Panc1 (cell line): ENCODE data around the gene ACACA. TPM values are rescaled to one million over a fixed set of nuclear protein-coding genes. Genes with fewer than 3 reads are reported as not detected.

ENCODE experiments used
- ATAC-seq: fragments of 200-7000 bp; cut with Tn5 transposase; 2 replicates; pipeline ENCODE4 v1.9.1; 2020; ENCODE audit warnings: mild to moderate bottlenecking, moderate library complexity
- BruUV-seq: library from RNA; stranded (reverse); fragments of 400-500 nt; replicated peaks from 2 replicates; lab custom pipeline; 2021; lab: Mats Ljungman, UMichigan
- CTCF ChIA-PET: fragments of 300-600 bp; sonication (Branson Sonifier 250); formaldehyde crosslinking; loops from one replicate; lab custom pipeline; 2022; ENCODE audit warnings: antibody characterized with exemption; lab: Charles Lee
- POLR2A ChIA-PET: fragments of 300-600 bp; sonication (Branson Sonifier 250); formaldehyde crosslinking; loops from one replicate; lab custom pipeline; 2022; ENCODE audit warnings: antibody characterized with exemption; lab: Charles Lee
- DNase-seq: peaks from one replicate; pipeline ENCODE4 v3.0.0-alpha.2; 2010; ENCODE audit warnings: low read depth, low spot score
- H3K27ac ChIP-seq: 2 replicates; pipeline ENCODE4 v1.5.1; 2011; ENCODE audit warnings: mild to moderate bottlenecking, low read length, inconsistent platforms
- H3K27me3 ChIP-seq: fragments of 200-500 bp; sonication (Bioruptor generic); 2 replicates; pipeline ENCODE4 v1.6.0; 2014; ENCODE audit warnings: low read length, inconsistent platforms; ENCODE audit not compliant: control insufficient read depth, insufficient read depth
- H3K36me3 ChIP-seq: fragments of 200-500 bp; sonication (Bioruptor generic); 2 replicates; pipeline ENCODE4 v1.5.1; 2014; ENCODE audit warnings: inconsistent platforms, mild to moderate bottlenecking, low read length, moderate library complexity; ENCODE audit not compliant: control insufficient read depth, insufficient read depth
- H3K4me1 ChIP-seq: 2 replicates; pipeline ENCODE4 v1.5.1; 2011; ENCODE audit warnings: inconsistent platforms, mild to moderate bottlenecking, low read length, moderate library complexity; ENCODE audit not compliant: control insufficient read depth, insufficient read depth
- H3K4me3 ChIP-seq, 2 experiments: 2 replicates each; pipeline ENCODE4 v1.5.1; 2011 to 2012; ENCODE audit warnings: low read depth in 2 of 2, low read length in 2 of 2, mild to moderate bottlenecking in 2 of 2, inconsistent platforms in 1 of 2, moderate library complexity in 1 of 2
- H3K9me3 ChIP-seq: fragments of 200-500 bp; sonication (Bioruptor generic); 2 replicates; pipeline ENCODE4 v1.5.1; 2014; ENCODE audit warnings: low read depth, mild to moderate bottlenecking, inconsistent platforms, low read length, moderate library complexity; ENCODE audit not compliant: control insufficient read depth, insufficient read depth
- POLR2AphosphoS5 ChIP-seq: IDR thresholded peaks from 2 replicates; pipeline ENCODE4 v1.6.1; 2012; ENCODE audit warnings: mild to moderate bottlenecking, low read depth, low read length, moderate library complexity
- SIN3A ChIP-seq: IDR thresholded peaks from 2 replicates; pipeline ENCODE4 v1.6.1; 2012; ENCODE audit warnings: low read depth, mild to moderate bottlenecking, low read length, moderate library complexity, borderline replicate concordance; ENCODE audit not compliant: insufficient read depth
- TCF7L2 ChIP-seq: IDR thresholded peaks from 2 replicates; pipeline ENCODE4 v1.6.1; 2011; ENCODE audit warnings: mild to moderate bottlenecking, low read depth, low read length, inconsistent platforms
- in situ Hi-C: cut with HindIII; loops from 2 replicates; pipeline ENCODE4 v1.10.0; 2016; ENCODE audit warnings: low sequenced_read_pairs, low pct_unique_long_range_greater_than_20kb
- intact Hi-C: fragments of 100-400 bp; cut with micrococcal nuclease; formaldehyde crosslinking; loops from one replicate; pipeline ENCODE4 v1.10.0; 2022; ENCODE audit not compliant: unreplicated experiment
- total RNA-seq: library from RNA; stranded (reverse); gene quantifications from one replicate; pipeline ENCODE4 v1.2.1, GENCODE V29; 2021; ENCODE audit not compliant: unreplicated experiment
- TF ChIP-seq, protein P1 (sequence below), 2 experiments: IDR thresholded peaks; 2 replicates each; pipeline ENCODE4 v1.6.1; 2011 to 2012; ENCODE audit warnings: low read depth in 2 of 2, control low read depth in 1 of 2, low read length in 1 of 2, mild to moderate bottlenecking in 1 of 2, moderate library complexity in 1 of 2; ENCODE audit not compliant: insufficient read depth in 1 of 2
- TF ChIP-seq, protein P2 (sequence below): fragments of 450-650 bp; IDR thresholded peaks from 2 replicates; pipeline ENCODE4 v1.5.1; 2017; ENCODE audit warnings: mild to moderate bottlenecking

The ACACA gene
- total RNA-seq, 1 experiment from 2014 or later, result 131 TPM

DNA sequence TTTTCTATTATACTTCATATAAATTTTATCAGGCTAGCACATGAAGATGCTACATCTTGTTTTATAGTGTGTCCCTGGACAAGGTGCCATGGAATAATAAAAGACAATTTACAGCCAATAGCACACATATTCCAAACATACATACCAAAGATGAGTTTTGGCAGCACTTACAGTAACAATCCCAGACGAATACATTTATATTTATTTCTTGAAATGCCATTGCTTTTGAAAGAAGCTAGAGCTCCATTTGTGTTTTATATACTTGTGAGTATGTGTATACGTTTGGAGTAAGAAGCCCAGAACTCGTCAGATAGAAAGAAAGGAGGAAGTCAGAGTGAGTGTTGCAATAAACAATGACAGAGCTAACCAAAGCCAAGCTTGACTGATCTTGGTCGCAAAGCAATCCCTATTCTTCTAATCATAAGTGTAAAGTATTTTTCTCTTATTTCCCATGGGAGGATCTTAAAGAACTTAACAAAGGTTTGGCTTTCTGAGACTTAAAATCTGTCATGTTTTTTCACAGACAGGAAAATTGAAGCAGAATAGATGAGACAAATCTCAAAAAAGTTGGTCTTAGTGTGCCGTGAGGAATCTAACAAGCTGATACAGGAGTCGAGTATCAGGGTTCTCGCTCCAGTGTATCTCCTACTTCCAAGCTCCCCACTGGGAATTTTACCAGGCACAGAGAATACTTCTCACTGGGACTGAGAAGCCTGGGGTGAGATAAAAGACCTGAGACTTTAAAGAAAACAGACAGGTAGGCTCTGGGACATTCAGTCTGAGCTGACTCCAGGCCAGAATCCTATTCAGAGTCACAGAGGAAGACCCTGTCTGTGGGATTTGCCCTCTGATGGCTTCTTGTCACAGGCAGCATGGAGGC, 282.5 kb downstream of the ACACA start:
- Histone ChIP-seq H3K27ac (no peak overlapping the region), H3K36me3 (peaks cover 17% of the 10 kb centered on the region), H3K4me3 (no peak overlapping the region), H3K27me3 (no peaks in the 10 kb centered on the region), H3K4me1 (no peaks in the 10 kb centered on the region), H3K9me3 (no peaks in the 10 kb centered on the region)
- no TSS peak for BruUV-seq
- in situ Hi-C loops, result no loop called here
- intact Hi-C loops, result no loop called here
- DNase-seq (no peak), ATAC-seq (no peak)
- ChIA-PET POLR2A (no interaction called here), CTCF (no interaction called here)
- TF ChIP-seq POLR2AphosphoS5, result no peak
- TF ChIP-seq, protein P1, sequence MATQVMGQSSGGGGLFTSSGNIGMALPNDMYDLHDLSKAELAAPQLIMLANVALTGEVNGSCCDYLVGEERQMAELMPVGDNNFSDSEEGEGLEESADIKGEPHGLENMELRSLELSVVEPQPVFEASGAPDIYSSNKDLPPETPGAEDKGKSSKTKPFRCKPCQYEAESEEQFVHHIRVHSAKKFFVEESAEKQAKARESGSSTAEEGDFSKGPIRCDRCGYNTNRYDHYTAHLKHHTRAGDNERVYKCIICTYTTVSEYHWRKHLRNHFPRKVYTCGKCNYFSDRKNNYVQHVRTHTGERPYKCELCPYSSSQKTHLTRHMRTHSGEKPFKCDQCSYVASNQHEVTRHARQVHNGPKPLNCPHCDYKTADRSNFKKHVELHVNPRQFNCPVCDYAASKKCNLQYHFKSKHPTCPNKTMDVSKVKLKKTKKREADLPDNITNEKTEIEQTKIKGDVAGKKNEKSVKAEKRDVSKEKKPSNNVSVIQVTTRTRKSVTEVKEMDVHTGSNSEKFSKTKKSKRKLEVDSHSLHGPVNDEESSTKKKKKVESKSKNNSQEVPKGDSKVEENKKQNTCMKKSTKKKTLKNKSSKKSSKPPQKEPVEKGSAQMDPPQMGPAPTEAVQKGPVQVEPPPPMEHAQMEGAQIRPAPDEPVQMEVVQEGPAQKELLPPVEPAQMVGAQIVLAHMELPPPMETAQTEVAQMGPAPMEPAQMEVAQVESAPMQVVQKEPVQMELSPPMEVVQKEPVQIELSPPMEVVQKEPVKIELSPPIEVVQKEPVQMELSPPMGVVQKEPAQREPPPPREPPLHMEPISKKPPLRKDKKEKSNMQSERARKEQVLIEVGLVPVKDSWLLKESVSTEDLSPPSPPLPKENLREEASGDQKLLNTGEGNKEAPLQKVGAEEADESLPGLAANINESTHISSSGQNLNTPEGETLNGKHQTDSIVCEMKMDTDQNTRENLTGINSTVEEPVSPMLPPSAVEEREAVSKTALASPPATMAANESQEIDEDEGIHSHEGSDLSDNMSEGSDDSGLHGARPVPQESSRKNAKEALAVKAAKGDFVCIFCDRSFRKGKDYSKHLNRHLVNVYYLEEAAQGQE (IDR thresholded peaks at IDR 0.05; ENCODE audit: insufficient read depth in 1 of 2, low read depth in 2 of 2, low read length in 1 of 2), result no peak
- TF ChIP-seq SIN3A, result no peak
- TF ChIP-seq TCF7L2, result no peak
- TF ChIP-seq, protein P2, sequence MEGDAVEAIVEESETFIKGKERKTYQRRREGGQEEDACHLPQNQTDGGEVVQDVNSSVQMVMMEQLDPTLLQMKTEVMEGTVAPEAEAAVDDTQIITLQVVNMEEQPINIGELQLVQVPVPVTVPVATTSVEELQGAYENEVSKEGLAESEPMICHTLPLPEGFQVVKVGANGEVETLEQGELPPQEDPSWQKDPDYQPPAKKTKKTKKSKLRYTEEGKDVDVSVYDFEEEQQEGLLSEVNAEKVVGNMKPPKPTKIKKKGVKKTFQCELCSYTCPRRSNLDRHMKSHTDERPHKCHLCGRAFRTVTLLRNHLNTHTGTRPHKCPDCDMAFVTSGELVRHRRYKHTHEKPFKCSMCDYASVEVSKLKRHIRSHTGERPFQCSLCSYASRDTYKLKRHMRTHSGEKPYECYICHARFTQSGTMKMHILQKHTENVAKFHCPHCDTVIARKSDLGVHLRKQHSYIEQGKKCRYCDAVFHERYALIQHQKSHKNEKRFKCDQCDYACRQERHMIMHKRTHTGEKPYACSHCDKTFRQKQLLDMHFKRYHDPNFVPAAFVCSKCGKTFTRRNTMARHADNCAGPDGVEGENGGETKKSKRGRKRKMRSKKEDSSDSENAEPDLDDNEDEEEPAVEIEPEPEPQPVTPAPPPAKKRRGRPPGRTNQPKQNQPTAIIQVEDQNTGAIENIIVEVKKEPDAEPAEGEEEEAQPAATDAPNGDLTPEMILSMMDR, result no peak

DNA sequence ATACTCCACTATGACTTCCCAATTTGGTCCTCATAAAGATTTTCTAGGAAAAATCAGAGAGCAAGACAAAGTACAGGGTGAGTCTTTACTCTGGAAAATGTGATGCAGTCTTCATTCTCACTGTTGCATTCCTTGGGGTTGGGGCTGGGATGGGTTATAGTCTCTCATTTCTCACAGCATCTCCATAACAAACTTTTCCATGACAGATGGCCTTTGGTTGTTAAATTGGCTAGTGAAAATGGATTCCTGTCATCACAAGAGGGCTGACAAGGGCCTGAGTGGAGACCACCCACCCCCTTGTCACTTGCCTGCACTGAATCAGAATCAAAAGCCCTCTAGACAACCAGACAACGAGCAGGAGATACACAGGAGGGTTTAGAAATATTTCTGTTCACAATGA, 283.2 kb downstream of the ACACA start:
- in situ Hi-C loops, result no loop called here
- no peaks in the 10 kb centered on the region for H3K27me3 ChIP-seq
- BruUV-seq, result no TSS peak
- no peak for ATAC-seq
- H3K9me3 ChIP-seq, result no peaks in the 10 kb centered on the region
- no peak overlapping the region for H3K4me3 ChIP-seq
- POLR2A ChIA-PET, result no interaction called here
- no peaks in the 10 kb centered on the region for H3K4me1 ChIP-seq
- intact Hi-C loops, result no loop called here
- no peak overlapping the region for H3K27ac ChIP-seq
- CTCF ChIA-PET, result no interaction called here
- no peak for TF ChIP-seq SIN3A
- TF ChIP-seq, protein P1 (IDR thresholded peaks at IDR 0.05; ENCODE audit: insufficient read depth in 1 of 2, low read depth in 2 of 2, low read length in 1 of 2), result no peak
- TF ChIP-seq, protein P2, result no peak
- no peak for TF ChIP-seq POLR2AphosphoS5
- TF ChIP-seq TCF7L2, result no peak
- peaks cover 9% of the 10 kb centered on the region for H3K36me3 ChIP-seq
- no peak for DNase-seq
